ENCODE measurements around the gene CLECL1. TPM values are rescaled to one million over a fixed set of nuclear protein-coding genes. Genes with fewer than 3 reads are reported as not detected.
"Not testable (repeated sequence)": the region's sequence is repeated elsewhere in the genome, so short reads cannot be mapped to it uniquely, and the experiment has no call there.

CLECL1 gene
- total RNA-seq, 1 donor from 2014 or later, result not detected

GRCh38 chr12:9697619-9698018, 35.3 kb downstream of the CLECL1 start:
- H3K4me1 ChIP-seq, result no peaks in the 10 kb centered on the region
- DNase-seq (ENCODE audit: low spot score in 2 of 2), result no peak
- no peak for TF ChIP-seq CTCF (IDR thresholded peaks at IDR 0.05)
- no peaks in the 10 kb centered on the region for H3K9me3 ChIP-seq
- H3K4me3 ChIP-seq, result no peak overlapping the region
- H3K36me3 ChIP-seq, result peaks cover 10 to 12% of the 10 kb centered on the region in 2 donors
- intact Hi-C loops (cut with DNase I), result no loop called here
- H3K27me3 ChIP-seq, result no peaks in the 10 kb centered on the region
- H3K27ac ChIP-seq, result no peak overlapping the region

GRCh38 chr12:9695661-9696060, 37.2 kb downstream of the CLECL1 start:
- H3K27me3 ChIP-seq; H3K9me3 ChIP-seq; DNase-seq (ENCODE audit: low spot score in 2 of 2); H3K4me3 ChIP-seq; H3K27ac ChIP-seq; intact Hi-C loops (cut with DNase I); H3K4me1 ChIP-seq: not testable (repeated sequence)
- H3K36me3 ChIP-seq, result peaks cover 10 to 16% of the 10 kb centered on the region in 2 donors

GRCh38 chr12:9695150-9695549, 37.7 kb downstream of the CLECL1 start:
- H3K4me1 ChIP-seq; H3K9me3 ChIP-seq; H3K27ac ChIP-seq; H3K27me3 ChIP-seq; DNase-seq (ENCODE audit: low spot score in 2 of 2); H3K4me3 ChIP-seq; intact Hi-C loops (cut with DNase I): not testable (repeated sequence)
- peaks cover 10 to 18% of the 10 kb centered on the region in 2 donors for H3K36me3 ChIP-seq

GRCh38 chr12:9694241-9694640, 38.7 kb downstream of the CLECL1 start:
- intact Hi-C loops (cut with DNase I), result no loop called here
- Histone ChIP-seq H3K4me3 (no peak overlapping the region), H3K4me1 (no peaks in the 10 kb centered on the region), H3K9me3 (no peaks in the 10 kb centered on the region), H3K27ac (no peak overlapping the region), H3K36me3 (peaks cover 12 to 27% of the 10 kb centered on the region in 2 donors), H3K27me3 (no peaks in the 10 kb centered on the region)
- no peak for TF ChIP-seq CTCF (IDR thresholded peaks at IDR 0.05)
- no peak for DNase-seq (ENCODE audit: low spot score in 2 of 2)

- H3K27ac ChIP-seq, result no peak overlapping the region
- H3K9me3 ChIP-seq, result no peaks in the 10 kb centered on the region
- no peak overlapping the region for H3K4me3 ChIP-seq
- no peaks in the 10 kb centered on the region for H3K4me1 ChIP-seq
- TF ChIP-seq CTCF (IDR thresholded peaks at IDR 0.05), result no peak
- no peaks in the 10 kb centered on the region for H3K27me3 ChIP-seq
- no peak for DNase-seq (ENCODE audit: low spot score in 2 of 2)
- intact Hi-C loops (cut with DNase I), result no loop called here
- peaks cover 22 to 40% of the 10 kb centered on the region in 2 donors for H3K36me3 ChIP-seq
Measured at GRCh38 chr12:9692909-9693308, 40.0 kb downstream of the CLECL1 start.

GRCh38 chr12:9687228-9687627, 45.7 kb downstream of the CLECL1 start:
- no peaks in the 10 kb centered on the region for H3K4me1 ChIP-seq
- peaks cover 0 to 6% of the 10 kb centered on the region in 2 donors for H3K9me3 ChIP-seq
- H3K27ac ChIP-seq, result no peak overlapping the region
- TF ChIP-seq CTCF (IDR thresholded peaks at IDR 0.05), result no peak
- H3K4me3 ChIP-seq, result no peak overlapping the region
- intact Hi-C loops (cut with DNase I), result no loop called here
- H3K27me3 ChIP-seq, result no peaks in the 10 kb centered on the region
- no peak for DNase-seq (ENCODE audit: low spot score in 2 of 2)
- peaks cover 12 to 33% of the 10 kb centered on the region in 2 donors for H3K36me3 ChIP-seq

GRCh38 chr12:9685915-9686314, 47.0 kb downstream of the CLECL1 start:
- intact Hi-C loops (cut with DNase I), result no loop called here
- no peak for DNase-seq (ENCODE audit: low spot score in 2 of 2)
- Histone ChIP-seq H3K36me3 (peaks cover 12 to 32% of the 10 kb centered on the region in 2 donors), H3K4me1 (no peaks in the 10 kb centered on the region), H3K27me3 (no peaks in the 10 kb centered on the region), H3K27ac (no peak overlapping the region), H3K4me3 (no peak overlapping the region), H3K9me3 (peaks cover 0 to 6% of the 10 kb centered on the region in 2 donors)
- no peak for TF ChIP-seq CTCF (IDR thresholded peaks at IDR 0.05)

GRCh38 chr12:9685366-9685765, 47.5 kb downstream of the CLECL1 start:
- DNase-seq (ENCODE audit: low spot score in 2 of 2); intact Hi-C loops (cut with DNase I); H3K27ac ChIP-seq; H3K4me3 ChIP-seq; H3K9me3 ChIP-seq; H3K27me3 ChIP-seq; H3K4me1 ChIP-seq: not testable (repeated sequence)
- H3K36me3 ChIP-seq, result peaks cover 12 to 29% of the 10 kb centered on the region in 2 donors

GRCh38 chr12:9682949-9683348, 49.9 kb downstream of the CLECL1 start:
- intact Hi-C loops (cut with DNase I); DNase-seq (ENCODE audit: low spot score in 2 of 2); H3K36me3 ChIP-seq; H3K27me3 ChIP-seq; H3K27ac ChIP-seq; H3K4me3 ChIP-seq; H3K4me1 ChIP-seq; H3K9me3 ChIP-seq: not testable (repeated sequence)

- intact Hi-C loops (cut with DNase I); H3K36me3 ChIP-seq; H3K4me1 ChIP-seq; DNase-seq (ENCODE audit: low spot score in 2 of 2); H3K9me3 ChIP-seq; H3K4me3 ChIP-seq; H3K27ac ChIP-seq; H3K27me3 ChIP-seq: not testable (repeated sequence)
Measured at GRCh38 chr12:9682508-9682907, 50.4 kb downstream of the CLECL1 start.

Data from ascending aorta (tissue), 2 donors.